IMR-90 (cell line): ENCODE measurements around the gene TSC1. TPM values are rescaled to one million over a fixed set of nuclear protein-coding genes. Genes with fewer than 3 reads are reported as not detected.
A peak's percentile ranks its signal among the peaks of the same experiment; 100 is the strongest.

Experiments used
- ATAC-seq: fragments of 200-7000 bp; cut with Tn5 transposase; 2 replicates; pipeline ENCODE4 v1.9.1; 2020; ENCODE audit warnings: low read depth, mild to moderate bottlenecking, moderate library complexity
- BruUV-seq: library from RNA; stranded (reverse); fragments of 400-500 nt; replicated peaks from 2 replicates; lab custom pipeline; 2021; lab: Mats Ljungman, UMichigan
- CTCF ChIA-PET: fragments of 300-600 bp; formaldehyde crosslinking; extraction: SDS; loops from one replicate; lab custom pipeline; 2021; ENCODE audit warnings: antibody characterized with exemption; lab: Yijun Ruan, JAX
- POLR2A ChIA-PET: fragments of 300-600 bp; sonication (Branson Sonifier 250); formaldehyde crosslinking; loops from one replicate; lab custom pipeline; 2022; ENCODE audit warnings: antibody characterized with exemption; ENCODE audit not compliant: unreplicated experiment; lab: Charles Lee
- DNase-seq: peaks from one replicate; pipeline ENCODE4 v3.0.0; 2013
- H2AFZ ChIP-seq: replicated peaks from 2 replicates; pipeline ENCODE3; 2013; ENCODE audit warnings: low read length, mild to moderate bottlenecking; ENCODE audit not compliant: poor library complexity
- H2AK5ac ChIP-seq: 2 replicates; pipeline ENCODE4 v1.6.1; 2013; ENCODE audit warnings: low read depth, low read length, inconsistent platforms
- H2AK9ac ChIP-seq: replicated peaks from 2 replicates; pipeline ENCODE3; 2013; ENCODE audit warnings: mild to moderate bottlenecking, low read depth, low read length, moderate library complexity; ENCODE audit not compliant: poor library complexity
- H2BK120ac ChIP-seq: 2 replicates; pipeline ENCODE4 v1.6.1; 2013; ENCODE audit warnings: low read depth, low read length, inconsistent platforms
- H2BK15ac ChIP-seq: 3 replicates; pipeline ENCODE4 v1.6.1; 2013; ENCODE audit warnings: low read depth, low read length, inconsistent platforms
- H2BK20ac ChIP-seq: 2 replicates; pipeline ENCODE4 v1.6.1; 2013; ENCODE audit warnings: low read depth, mild to moderate bottlenecking, inconsistent platforms, low read length, moderate library complexity
- H2BK5ac ChIP-seq: 2 replicates; pipeline ENCODE4 v1.6.1; 2013; ENCODE audit warnings: mild to moderate bottlenecking, low read depth, low read length, inconsistent platforms; ENCODE audit not compliant: poor library complexity, severe bottlenecking
- H3K14ac ChIP-seq: replicated peaks from 2 replicates; pipeline ENCODE4 v1.6.1; 2013; ENCODE audit warnings: low read depth, low read length, inconsistent platforms
- H3K18ac ChIP-seq: 2 replicates; pipeline ENCODE4 v1.6.1; 2013; ENCODE audit warnings: low read depth, low read length, control low read depth
- H3K23ac ChIP-seq: 2 replicates; pipeline ENCODE4 v1.6.1; 2013; ENCODE audit warnings: low read depth, low read length, inconsistent platforms
- H3K27ac ChIP-seq: 2 replicates; pipeline ENCODE4 v1.5.1; 2013; ENCODE audit warnings: mild to moderate bottlenecking, control low read depth, low read length; ENCODE audit not compliant: insufficient read depth
- H3K27me3 ChIP-seq: 2 replicates; pipeline ENCODE4 v1.6.1; 2013; ENCODE audit warnings: low read length; ENCODE audit not compliant: control insufficient read depth, insufficient read depth
- H3K36me3 ChIP-seq: 2 replicates; pipeline ENCODE4 v1.6.1; 2013; ENCODE audit warnings: low read length, mixed read lengths; ENCODE audit not compliant: control insufficient read depth, insufficient read depth
- H3K4ac ChIP-seq: 2 replicates; pipeline ENCODE4 v1.6.1; 2013; ENCODE audit warnings: low read depth, low read length, inconsistent platforms
- H3K4me1 ChIP-seq: 2 replicates; pipeline ENCODE4 v1.6.1; 2013; ENCODE audit warnings: low read length, mixed read lengths; ENCODE audit not compliant: control insufficient read depth, insufficient read depth
- H3K4me2 ChIP-seq: 2 replicates; pipeline ENCODE4 v1.6.1; 2013; ENCODE audit warnings: low read depth, mild to moderate bottlenecking, control low read depth, low read length, moderate library complexity
- H3K4me3 ChIP-seq: 2 replicates; pipeline ENCODE4 v1.5.1; 2013; ENCODE audit warnings: low read depth, mild to moderate bottlenecking, control low read depth, low read length, moderate library complexity; ENCODE audit not compliant: insufficient read depth
- H3K56ac ChIP-seq: 2 replicates; pipeline ENCODE4 v1.6.1; 2013; ENCODE audit warnings: low read length, inconsistent platforms; ENCODE audit not compliant: insufficient read depth; ENCODE audit errors: extremely low read depth
- H3K79me1 ChIP-seq, 2 experiments: 2 replicates each; pipeline ENCODE4 v1.6.1; 2013; ENCODE audit warnings: low read length in 2 of 2, inconsistent platforms in 1 of 2, low read depth in 1 of 2
- H3K9ac ChIP-seq: 2 replicates; pipeline ENCODE4 v1.6.1; 2013; ENCODE audit warnings: low read depth, low read length, control low read depth
- H3K9me1 ChIP-seq: 2 replicates; pipeline ENCODE4 v1.6.1; 2013; ENCODE audit warnings: low read length, inconsistent platforms; ENCODE audit not compliant: insufficient read depth
- H3K9me3 ChIP-seq: 2 replicates; pipeline ENCODE4 v1.6.1; 2013; ENCODE audit warnings: low read length; ENCODE audit not compliant: control insufficient read depth, insufficient read depth
- H4K20me1 ChIP-seq: 2 replicates; pipeline ENCODE4 v1.6.1; 2013; ENCODE audit warnings: low read length, inconsistent platforms; ENCODE audit not compliant: insufficient read depth
- H4K5ac ChIP-seq: 2 replicates; pipeline ENCODE4 v1.6.1; 2013; ENCODE audit warnings: mild to moderate bottlenecking, low read depth, low read length, control low read depth
- H4K8ac ChIP-seq, 2 experiments: 2 replicates each; pipeline ENCODE4 v1.6.1; 2013; ENCODE audit warnings: low read depth in 2 of 2, low read length in 2 of 2, control low read depth in 1 of 2, inconsistent platforms in 1 of 2
- H4K91ac ChIP-seq: 2 replicates; pipeline ENCODE4 v1.6.1; 2013; ENCODE audit warnings: low read depth, low read length, inconsistent platforms; ENCODE audit not compliant: insufficient read depth
- BHLHE40 ChIP-seq: fragments of 150-350 bp; IDR thresholded peaks from 2 replicates; pipeline ENCODE4 v1.6.1; 2016; ENCODE audit warnings: mild to moderate bottlenecking, low read depth, low read length
- CEBPB ChIP-seq: IDR thresholded peaks from 2 replicates; pipeline ENCODE4 v1.6.1; 2012; ENCODE audit warnings: low read depth, low read length, improper control_type of control experiment
- CHD1 ChIP-seq: IDR thresholded peaks from 2 replicates; pipeline ENCODE4 v1.6.1; 2012; ENCODE audit warnings: low read depth, low read length, improper control_type of control experiment
- CTCF ChIP-seq: conservative IDR thresholded peaks from 2 replicates; pipeline ENCODE4 v1.5.1; 2012; ENCODE audit warnings: mild to moderate bottlenecking, low read depth, low read length, improper control_type of control experiment
- FOS ChIP-seq: fragments of 150-350 bp; IDR thresholded peaks from 2 replicates; pipeline ENCODE4 v1.6.1; 2016; ENCODE audit warnings: low read depth, low read length
- MAFK ChIP-seq: IDR thresholded peaks from 2 replicates; pipeline ENCODE4 v1.6.1; 2012; ENCODE audit warnings: low read depth, low read length, improper control_type of control experiment
- MAZ ChIP-seq: IDR thresholded peaks from 2 replicates; pipeline ENCODE4 v1.6.1; 2012; ENCODE audit warnings: low read depth, mild to moderate bottlenecking, low read length, improper control_type of control experiment, moderate library complexity, borderline replicate concordance
- MXI1 ChIP-seq: IDR thresholded peaks from 2 replicates; pipeline ENCODE4 v1.6.1; 2012; ENCODE audit warnings: low read depth, mild to moderate bottlenecking, low read length, moderate library complexity, borderline replicate concordance
- NFE2L2 ChIP-seq: fragments of 150-350 bp; IDR thresholded peaks from 2 replicates; pipeline ENCODE4 v1.6.1; 2016; ENCODE audit warnings: low read depth, mild to moderate bottlenecking, low read length
- POLR2A ChIP-seq: IDR thresholded peaks from 2 replicates; pipeline ENCODE4 v1.6.1; 2012; ENCODE audit warnings: mild to moderate bottlenecking, low read depth, low read length
- RAD21 ChIP-seq: IDR thresholded peaks from 2 replicates; pipeline ENCODE4 v1.6.1; 2012; ENCODE audit warnings: low read length, improper control_type of control experiment
- RCOR1 ChIP-seq: IDR thresholded peaks from 2 replicates; pipeline ENCODE4 v1.6.1; 2012; ENCODE audit warnings: mild to moderate bottlenecking, low read length, improper control_type of control experiment; ENCODE audit not compliant: insufficient replicate concordance
- SMC3 ChIP-seq: fragments of 150-350 bp; IDR thresholded peaks from 2 replicates; pipeline ENCODE4 v1.6.1; 2016; ENCODE audit warnings: low read depth, mild to moderate bottlenecking, antibody characterized with exemption, low read length, moderate library complexity
- WGBS, 2 experiments: methylation state at CpG; one replicate each; pipeline versions ENCODE4 v1.1.5 to v1.1.7; 2013; ENCODE audit warnings: missing lambda C conversion rate in 2 of 2; ENCODE audit not compliant: insufficient read length in 1 of 2; ENCODE audit errors: extremely low coverage in 2 of 2; 5-methylcytosine and 5-hydroxymethylcytosine counted together
- dilution Hi-C: fragments of 300-500 bp; cut with HindIII; formaldehyde crosslinking; loops from one replicate; pipeline ENCODE4 v1.14.3; 2018; ENCODE audit warnings: low sequenced_read_pairs; ENCODE audit not compliant: unreplicated experiment
- in situ Hi-C: fragments of 300-500 bp; cut with MboI; formaldehyde crosslinking; loops from 3 replicates; pipeline ENCODE4 v1.14.3; 2019; ENCODE audit warnings: low sequenced_read_pairs, inconsistent platforms, mixed read lengths
- intact Hi-C: fragments of 100-400 bp; cut with micrococcal nuclease; formaldehyde crosslinking; loops from 2 replicates; pipeline ENCODE4 v1.10.0; 2022
- polyA plus RNA-seq, 3 experiments: library from polyadenylated mRNA; depleted of rRNA; stranded (reverse); fragments of >200 nt; gene quantifications; 2 replicates each; pipeline ENCODE4 v1.2.3, GENCODE V29; 2012; ENCODE audit warnings: low replicate concordance in 1 of 3
- total RNA-seq: library from RNA; depleted of rRNA; stranded (reverse); fragments of >200 nt; gene quantifications from 2 replicates; pipeline ENCODE4 v1.2.3, GENCODE V29; 2012
- TF ChIP-seq, protein P1 (sequence below): fragments of 150-350 bp; IDR thresholded peaks from 2 replicates; pipeline ENCODE4 v1.6.1; 2016; ENCODE audit warnings: low read depth, mild to moderate bottlenecking, low read length, moderate library complexity, borderline replicate concordance
- TF ChIP-seq, protein P2 (sequence below): fragments of 150-350 bp; IDR thresholded peaks from 2 replicates; pipeline ENCODE4 v1.6.1; 2017; ENCODE audit warnings: mild to moderate bottlenecking, antibody characterized with exemption, low read length, low read depth

The TSC1 gene
- total and polyA plus RNA-seq, 2 of the 4 experiments (the other 2 are of a cell fraction) = 25.7 to 56.3 TPM

- peak within 1 kb of the TSS; percentile 62; the same call in 1 of the 2 replicates for H3K56ac ChIP-seq
- TF ChIP-seq, protein P1, sequence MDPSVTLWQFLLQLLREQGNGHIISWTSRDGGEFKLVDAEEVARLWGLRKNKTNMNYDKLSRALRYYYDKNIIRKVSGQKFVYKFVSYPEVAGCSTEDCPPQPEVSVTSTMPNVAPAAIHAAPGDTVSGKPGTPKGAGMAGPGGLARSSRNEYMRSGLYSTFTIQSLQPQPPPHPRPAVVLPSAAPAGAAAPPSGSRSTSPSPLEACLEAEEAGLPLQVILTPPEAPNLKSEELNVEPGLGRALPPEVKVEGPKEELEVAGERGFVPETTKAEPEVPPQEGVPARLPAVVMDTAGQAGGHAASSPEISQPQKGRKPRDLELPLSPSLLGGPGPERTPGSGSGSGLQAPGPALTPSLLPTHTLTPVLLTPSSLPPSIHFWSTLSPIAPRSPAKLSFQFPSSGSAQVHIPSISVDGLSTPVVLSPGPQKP = no peak
- TF ChIP-seq RAD21 (no peak), MXI1 (no peak), NFE2L2 (no peak), CEBPB (no peak), BHLHE40 (no peak), FOS (no peak), MAZ (no peak), CHD1 (no peak), CTCF (no peak), MAFK (no peak), POLR2A (no peak; the same call in 1 of the 2 replicates), RCOR1 (no peak), SMC3 (no peak)
- TF ChIP-seq, protein P2, sequence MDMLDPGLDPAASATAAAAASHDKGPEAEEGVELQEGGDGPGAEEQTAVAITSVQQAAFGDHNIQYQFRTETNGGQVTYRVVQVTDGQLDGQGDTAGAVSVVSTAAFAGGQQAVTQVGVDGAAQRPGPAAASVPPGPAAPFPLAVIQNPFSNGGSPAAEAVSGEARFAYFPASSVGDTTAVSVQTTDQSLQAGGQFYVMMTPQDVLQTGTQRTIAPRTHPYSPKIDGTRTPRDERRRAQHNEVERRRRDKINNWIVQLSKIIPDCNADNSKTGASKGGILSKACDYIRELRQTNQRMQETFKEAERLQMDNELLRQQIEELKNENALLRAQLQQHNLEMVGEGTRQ = no peak
Observed at GRCh38 chr9:132878695-132879456, 65.5 kb downstream of the TSC1 start, which contains the start of gene SPACA9. Gene SPACA9 (plus strand): TSS chr9:132878898. CDS start chr9:132883948, 5,050 bp downstream.

More at GRCh38 chr9:132878695-132879456, 65.5 kb downstream of the TSC1 start, which contains the start of gene SPACA9:
- POLR2A ChIA-PET = no interaction called here
- ATAC-seq (peak; percentile 81), DNase-seq (peak; percentile 11)
- H2BK120ac ChIP-seq = no peak within 1 kb of the TSS
- no peaks in the 10 kb centered on the region for H3K4me1 ChIP-seq
- WGBS, 2 experiments = 6% methylated on average over 11 of the region's 42 CpGs; no CpG with 5 or more reads in 1 of the 2 experiments
- no peaks in the 10 kb centered on the region for H3K79me1 ChIP-seq
- no peaks in the 10 kb centered on the region for H3K9me1 ChIP-seq
- peak within 1 kb of the TSS; percentile 81 for H3K4ac ChIP-seq
- peak within 1 kb of the TSS; percentile 83 for H4K5ac ChIP-seq
- peaks cover 2% of the 10 kb centered on the region; the same call in 1 of the 2 replicates for H3K27me3 ChIP-seq
- H3K9ac ChIP-seq = peak within 1 kb of the TSS; percentile 98
- in situ Hi-C loops = no loop called here
- CTCF ChIA-PET = no interaction called here
- H4K91ac ChIP-seq = peak within 1 kb of the TSS; percentile 88
- H3K36me3 ChIP-seq = no peaks in the 10 kb centered on the region
- peak within 1 kb of the TSS; percentile 93 for H2AK9ac ChIP-seq
- H3K27ac ChIP-seq = peak within 1 kb of the TSS; percentile 81
- intact Hi-C loops = loop anchor here (1.0 kb wide), 1 partner anchor 109 kb away; no protein-coding TSS in a partner anchor
- H2AK5ac ChIP-seq = peak within 1 kb of the TSS; percentile 36
- peak within 1 kb of the TSS; percentile 99 for H2AFZ ChIP-seq
- BruUV-seq = no TSS peak
- dilution Hi-C loops = no loop called here
- H2BK15ac ChIP-seq = no peak within 1 kb of the TSS
- peak within 1 kb of the TSS; percentile 75 for H3K23ac ChIP-seq
- H3K4me2 ChIP-seq = peak within 1 kb of the TSS; percentile 91
- H3K18ac ChIP-seq = peak within 1 kb of the TSS; percentile 58
- peak within 1 kb of the TSS; percentile 90 for H3K14ac ChIP-seq
- H3K9me3 ChIP-seq = no peaks in the 10 kb centered on the region
- H4K8ac ChIP-seq = peak within 1 kb of the TSS; percentile 95 to 97
- H4K20me1 ChIP-seq = no peaks in the 10 kb centered on the region
- H2BK5ac ChIP-seq = no peak within 1 kb of the TSS
- H3K4me3 ChIP-seq = peak within 1 kb of the TSS; percentile 97
- no peak within 1 kb of the TSS for H2BK20ac ChIP-seq
